Suppressor macrophage treated with lipopolysaccharide for 4 hours (primary cell): ENCODE measurements around the gene TNRC6C.
A peak's percentile ranks its signal among the peaks of the same experiment; 100 is the strongest.

ENCODE experiments used
- DNase-seq: peaks from one replicate; pipeline ENCODE4 v3.0.0-alpha.2; 2020

TNRC6C gene

GRCh38 chr17:78092794-78093324 lies 134.4 kb downstream of the TNRC6C start:
- DNase-seq: no peak

DNA sequence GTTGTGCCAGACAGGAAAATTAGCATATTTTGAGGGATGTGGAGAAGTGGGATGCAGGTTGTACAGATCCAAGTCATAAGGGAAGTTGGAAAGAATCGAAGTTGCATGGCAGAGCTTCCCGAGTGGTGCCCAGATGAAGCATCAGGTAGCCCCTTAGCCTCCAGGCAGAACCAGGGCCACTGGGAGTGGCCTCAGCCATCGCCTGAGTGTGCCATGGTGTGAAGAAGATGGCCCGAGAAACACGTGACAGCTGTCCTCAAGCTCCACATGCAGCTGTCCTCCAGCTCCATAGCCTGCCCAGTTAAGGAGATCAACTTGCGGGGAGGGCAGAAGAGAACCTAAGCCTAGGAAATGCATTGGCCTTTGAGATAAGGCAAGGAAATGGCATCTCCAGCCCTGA lies 136.5 kb downstream of the TNRC6C start:
- no peak for DNase-seq

DNA sequence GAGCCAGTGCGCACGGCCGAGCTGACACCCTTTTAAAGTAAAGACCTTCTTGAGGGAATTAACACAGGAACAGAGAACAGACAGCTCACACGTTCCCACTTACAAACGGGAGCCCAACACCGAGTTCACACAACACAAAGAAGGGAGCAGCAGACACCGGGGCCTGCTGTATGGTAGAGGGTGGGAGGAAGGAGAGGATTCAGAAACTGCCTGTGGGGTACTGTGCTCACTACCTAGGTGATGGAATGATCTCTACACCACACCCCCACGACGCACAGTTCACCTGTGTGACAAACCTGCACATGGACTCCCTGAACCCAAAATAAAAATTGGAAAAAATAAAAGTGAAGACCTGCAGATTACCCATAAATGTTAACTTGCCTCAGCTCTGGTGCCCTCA lies 137.6 kb downstream of the TNRC6C start:
- no peak for DNase-seq

GRCh38 chr17:78101112-78101511 lies 142.6 kb downstream of the TNRC6C start:
- no peak for DNase-seq

DNA sequence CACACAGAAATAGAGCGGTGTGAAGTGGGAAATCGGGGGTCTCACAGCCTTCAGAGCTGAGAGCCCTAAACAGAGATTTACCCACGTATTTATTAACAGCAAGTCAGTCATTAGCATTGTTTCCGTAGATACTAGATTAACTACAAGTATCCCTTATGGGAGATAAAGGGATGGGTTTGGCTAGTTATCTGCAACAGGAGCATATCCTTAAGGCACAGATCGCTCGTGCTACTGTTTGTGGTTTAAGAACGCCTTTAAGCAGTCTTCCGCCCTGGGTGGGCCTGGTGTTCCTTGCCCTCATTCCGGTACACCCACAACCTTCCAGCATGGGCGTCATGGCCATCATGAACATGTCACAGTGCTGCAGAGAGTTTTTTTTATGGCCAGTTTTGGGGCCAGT lies 143.0 kb downstream of the TNRC6C start:
- DNase-seq: no peak

DNA sequence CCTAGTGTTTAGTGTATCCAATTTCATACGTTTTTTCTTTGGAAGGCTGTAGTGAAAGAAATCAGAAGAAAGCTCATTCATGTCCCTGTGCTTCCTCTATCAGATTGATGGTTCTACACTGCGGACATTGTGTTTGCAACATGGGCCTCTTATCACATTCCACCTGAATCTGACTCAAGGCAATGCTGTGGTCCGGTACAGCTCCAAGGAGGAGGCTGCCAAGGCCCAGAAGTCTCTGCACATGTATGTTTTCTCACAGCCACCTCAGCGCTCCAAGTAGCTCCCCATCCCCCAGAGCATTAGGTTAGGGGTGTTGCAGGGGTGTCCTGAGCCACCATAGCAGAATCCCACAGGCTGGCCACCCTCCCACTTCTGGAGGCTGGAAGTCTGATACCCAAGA lies 144.8 kb downstream of the TNRC6C start:
- no peak for DNase-seq

- DNase-seq: no peak
Measured at GRCh38 chr17:78104540-78104941, 146.0 kb downstream of the TNRC6C start.

GRCh38 chr17:78105101-78105500 lies 146.6 kb downstream of the TNRC6C start:
- no peak for DNase-seq

DNA sequence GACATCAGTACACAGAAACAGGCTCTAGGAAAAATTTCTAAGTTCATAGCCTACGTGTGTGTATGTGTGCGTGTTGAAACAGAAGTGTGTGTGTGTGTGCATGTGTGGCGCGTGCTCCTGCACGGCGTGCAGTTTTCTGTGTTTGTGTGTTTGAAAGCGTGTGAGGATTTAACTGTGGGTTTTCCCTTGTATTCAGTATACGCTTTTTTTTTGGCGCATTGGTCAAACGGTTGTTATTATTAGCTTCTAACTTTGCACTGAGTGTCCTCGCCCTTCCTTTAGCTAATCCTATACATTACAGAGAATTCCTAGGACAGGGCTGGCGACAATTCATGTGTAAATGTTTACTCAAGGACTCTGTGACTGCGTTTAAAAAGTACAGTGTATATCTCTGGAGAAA lies 147.0 kb downstream of the TNRC6C start:
- no peak for DNase-seq

DNA sequence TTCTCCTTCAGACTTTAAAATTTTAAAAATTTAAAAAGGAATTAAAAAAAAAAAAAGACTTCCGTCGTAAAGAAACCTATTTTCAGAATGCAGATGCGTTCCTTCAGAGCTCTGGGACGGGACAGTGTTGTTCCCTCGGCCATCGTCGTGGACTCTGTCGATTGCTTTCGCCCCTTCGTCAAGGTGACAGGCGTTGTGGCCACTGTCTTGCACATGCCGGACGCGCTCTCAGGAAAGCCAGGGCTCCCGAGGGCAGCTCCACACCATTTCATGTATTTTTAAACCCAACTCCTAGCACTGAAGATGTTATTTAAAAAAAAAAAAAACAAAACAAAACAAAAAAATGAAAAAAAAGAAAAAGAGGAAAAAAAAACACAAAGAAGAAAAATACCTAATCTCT lies 147.7 kb downstream of the TNRC6C start:
- no peak for DNase-seq

DNA sequence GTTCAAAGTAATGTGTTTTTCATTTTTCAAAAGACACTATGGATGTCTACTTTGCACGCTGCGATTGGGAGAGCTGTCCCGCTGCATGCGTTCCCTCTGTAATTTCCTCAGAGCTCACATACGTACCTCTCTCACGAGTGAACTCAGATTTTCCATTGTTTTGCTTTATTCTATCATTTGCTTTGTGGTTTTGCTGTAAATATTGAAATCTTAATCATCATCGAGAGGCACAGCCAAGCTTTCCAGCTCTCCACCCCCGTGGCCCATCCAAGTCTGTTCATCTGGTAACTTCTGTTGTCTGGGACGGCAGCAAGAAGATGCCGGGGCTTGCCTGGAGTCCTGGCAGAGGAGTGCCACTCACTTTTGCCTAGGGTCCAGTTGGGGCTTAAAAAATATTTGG lies 149.0 kb downstream of the TNRC6C start:
- DNase-seq: no peak

- DNase-seq: no peak
Measured at GRCh38 chr17:78107976-78108725, 149.6 kb downstream of the TNRC6C start.

DNA sequence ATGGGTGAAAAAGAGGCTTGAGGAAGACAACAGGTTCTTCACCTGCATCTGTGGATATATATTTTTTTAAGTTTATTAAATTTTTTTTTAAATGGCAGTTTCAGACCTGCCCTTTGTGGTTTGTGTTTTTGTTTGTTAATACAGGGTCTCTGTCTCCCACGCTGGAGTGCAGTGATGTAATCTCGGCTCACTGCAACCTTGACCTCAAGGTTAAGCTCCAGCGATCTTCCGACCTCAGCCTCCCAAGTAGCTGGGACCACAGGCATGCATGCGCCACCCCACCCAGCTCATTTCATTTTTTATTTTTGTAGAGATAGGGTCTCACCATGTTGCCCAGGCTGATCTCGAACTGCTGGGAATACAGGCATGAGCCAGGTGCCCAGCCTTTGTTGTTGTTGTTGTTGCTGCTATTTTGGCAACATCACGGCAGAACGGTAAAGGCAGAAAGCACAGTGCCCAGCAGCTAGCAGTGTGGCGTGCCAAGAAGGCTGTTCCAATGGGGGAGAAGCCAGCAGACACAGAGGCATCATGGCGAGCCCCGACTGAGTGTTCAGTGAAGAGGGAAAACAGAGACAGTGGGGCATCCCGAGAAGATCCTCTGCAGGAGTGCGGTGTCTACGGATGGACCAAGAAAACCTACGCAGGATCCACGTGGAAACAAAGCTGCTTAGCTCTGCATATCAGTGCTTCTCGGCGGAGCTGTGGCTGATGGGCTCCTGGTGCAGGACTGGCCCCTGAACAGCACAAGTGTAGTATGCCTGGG lies 150.4 kb downstream of the TNRC6C start:
- no peak for DNase-seq

DNA sequence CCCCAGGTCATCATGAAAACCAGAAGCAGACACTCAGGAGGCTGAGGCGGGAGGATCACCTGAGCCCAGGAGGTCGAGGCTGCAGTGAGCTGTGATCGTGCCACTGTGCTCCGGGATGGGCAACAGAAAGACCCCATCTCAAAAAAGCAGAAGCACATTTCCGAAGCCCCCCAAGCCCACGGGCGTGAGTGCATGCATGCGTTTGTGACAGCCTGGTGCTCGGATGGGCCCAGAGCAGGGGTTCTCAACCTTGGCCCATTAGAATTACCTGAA lies 150.9 kb downstream of the TNRC6C start:
- no peak for DNase-seq

DNA sequence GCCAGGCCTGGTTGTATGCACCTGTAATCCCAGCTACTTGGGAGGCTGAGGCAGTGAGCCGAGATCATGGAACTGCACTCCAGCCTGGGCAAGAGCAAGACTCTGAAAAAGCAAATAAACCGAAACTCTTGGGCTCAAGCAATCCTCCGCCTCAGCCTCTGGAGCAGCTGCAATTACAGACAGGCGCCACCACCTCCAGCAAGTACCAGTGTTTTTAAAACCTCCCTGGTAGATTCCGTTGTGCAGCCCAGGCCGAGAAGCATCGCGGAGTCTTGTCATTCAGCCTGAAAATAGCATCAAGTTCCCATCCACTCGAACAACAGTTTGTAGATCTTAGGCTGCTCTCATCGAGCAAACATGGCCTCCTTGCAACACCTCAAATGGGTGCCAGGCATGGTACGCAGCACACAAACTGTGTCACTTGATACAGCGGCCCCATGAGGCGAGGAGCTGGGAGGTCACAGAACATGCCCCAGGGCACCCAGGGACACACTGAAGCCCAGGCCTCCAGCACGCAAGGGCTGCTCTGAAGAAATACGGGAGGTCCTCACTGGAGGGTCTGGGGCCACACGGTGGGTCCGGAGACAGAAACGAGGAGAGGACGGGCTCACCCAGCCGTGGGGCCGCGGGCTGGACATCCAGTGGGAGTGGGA lies 152.0 kb downstream of the TNRC6C start:
- DNase-seq: no peak

- DNase-seq: no peak
Measured at GRCh38 chr17:78111016-78111726, 152.7 kb downstream of the TNRC6C start.

GRCh38 chr17:78111727-78112517 lies 153.4 kb downstream of the TNRC6C start:
- no peak for DNase-seq

GRCh38 chr17:78112518-78113471 lies 154.3 kb downstream of the TNRC6C start:
- peak; percentile 80 for DNase-seq

GRCh38 chr17:78113804-78114785 lies 155.6 kb downstream of the TNRC6C start:
- DNase-seq: peak; percentile 85
